Chondrocyte (in vitro differentiated cells): ENCODE results near the gene PCDHGB6. TPM values are rescaled to one million over a fixed set of nuclear protein-coding genes. Genes with fewer than 3 reads are reported as not detected.

Experiments used
- DNase-seq: peaks from one replicate; pipeline ENCODE4 v3.0.0; 2021; ENCODE audit warnings: mixed read lengths, low spot score
- H3K27ac Mint-ChIP-seq: one replicate; pipeline ENCODE4 v1.8.0; 2021; ENCODE audit warnings: mild to moderate bottlenecking, moderate library complexity, mixed read lengths; ENCODE audit not compliant: unreplicated experiment
- H3K27me3 Mint-ChIP-seq: 2 replicates; pipeline ENCODE4 v1.8.0; 2021; ENCODE audit warnings: low read depth, mixed read lengths
- H3K36me3 Mint-ChIP-seq: 2 replicates; pipeline ENCODE4 v1.8.0; 2021; ENCODE audit warnings: low read depth, mixed read lengths
- H3K4me1 Mint-ChIP-seq: 2 replicates; pipeline ENCODE4 v1.8.0; 2021; ENCODE audit warnings: low read depth, mild to moderate bottlenecking, mixed read lengths
- H3K4me3 Mint-ChIP-seq: one replicate; pipeline ENCODE4 v1.8.0; 2021; ENCODE audit warnings: mild to moderate bottlenecking, moderate library complexity, mixed read lengths; ENCODE audit not compliant: unreplicated experiment
- H3K9me3 Mint-ChIP-seq: 2 replicates; pipeline ENCODE4 v1.8.0; 2021; ENCODE audit warnings: low read depth, mixed read lengths
- total RNA-seq: library from RNA; stranded (reverse); gene quantifications from 3 replicates; pipeline ENCODE4 v1.2.1, GENCODE V29; 2021
- TF ChIP-seq, protein P1 (sequence below): fragments of 200-600 bp; sonication (generic); IDR thresholded peaks from 2 replicates; pipeline ENCODE4 v1.5.0; 2021; ENCODE audit warnings: antibody characterized with exemption, mild to moderate bottlenecking, moderate library complexity

Gene PCDHGB6
- total RNA-seq, 1 donor from 2014 or later, result 52.4 TPM

- Mint-ChIP-seq H3K27me3 (no peaks in the 10 kb centered on the region), H3K9me3 (peaks cover 67% of the 10 kb centered on the region), H3K4me3 (no peak within 1 kb of the TSS), H3K4me1 (no peaks in the 10 kb centered on the region), H3K36me3 (peaks cover 12% of the 10 kb centered on the region), H3K27ac (no peak within 1 kb of the TSS)
- no peak for DNase-seq
- TF ChIP-seq, protein P1, sequence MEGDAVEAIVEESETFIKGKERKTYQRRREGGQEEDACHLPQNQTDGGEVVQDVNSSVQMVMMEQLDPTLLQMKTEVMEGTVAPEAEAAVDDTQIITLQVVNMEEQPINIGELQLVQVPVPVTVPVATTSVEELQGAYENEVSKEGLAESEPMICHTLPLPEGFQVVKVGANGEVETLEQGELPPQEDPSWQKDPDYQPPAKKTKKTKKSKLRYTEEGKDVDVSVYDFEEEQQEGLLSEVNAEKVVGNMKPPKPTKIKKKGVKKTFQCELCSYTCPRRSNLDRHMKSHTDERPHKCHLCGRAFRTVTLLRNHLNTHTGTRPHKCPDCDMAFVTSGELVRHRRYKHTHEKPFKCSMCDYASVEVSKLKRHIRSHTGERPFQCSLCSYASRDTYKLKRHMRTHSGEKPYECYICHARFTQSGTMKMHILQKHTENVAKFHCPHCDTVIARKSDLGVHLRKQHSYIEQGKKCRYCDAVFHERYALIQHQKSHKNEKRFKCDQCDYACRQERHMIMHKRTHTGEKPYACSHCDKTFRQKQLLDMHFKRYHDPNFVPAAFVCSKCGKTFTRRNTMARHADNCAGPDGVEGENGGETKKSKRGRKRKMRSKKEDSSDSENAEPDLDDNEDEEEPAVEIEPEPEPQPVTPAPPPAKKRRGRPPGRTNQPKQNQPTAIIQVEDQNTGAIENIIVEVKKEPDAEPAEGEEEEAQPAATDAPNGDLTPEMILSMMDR, result no peak
Measured at GRCh38 chr5:141363952-141364660, 43.7 kb upstream of the PCDHGB6 start, which contains the start of gene PCDHGA5. Gene PCDHGA5, plus strand, starts transcription at chr5:141364162. Its CDS starts 169 bp downstream, at chr5:141364331.

DNA sequence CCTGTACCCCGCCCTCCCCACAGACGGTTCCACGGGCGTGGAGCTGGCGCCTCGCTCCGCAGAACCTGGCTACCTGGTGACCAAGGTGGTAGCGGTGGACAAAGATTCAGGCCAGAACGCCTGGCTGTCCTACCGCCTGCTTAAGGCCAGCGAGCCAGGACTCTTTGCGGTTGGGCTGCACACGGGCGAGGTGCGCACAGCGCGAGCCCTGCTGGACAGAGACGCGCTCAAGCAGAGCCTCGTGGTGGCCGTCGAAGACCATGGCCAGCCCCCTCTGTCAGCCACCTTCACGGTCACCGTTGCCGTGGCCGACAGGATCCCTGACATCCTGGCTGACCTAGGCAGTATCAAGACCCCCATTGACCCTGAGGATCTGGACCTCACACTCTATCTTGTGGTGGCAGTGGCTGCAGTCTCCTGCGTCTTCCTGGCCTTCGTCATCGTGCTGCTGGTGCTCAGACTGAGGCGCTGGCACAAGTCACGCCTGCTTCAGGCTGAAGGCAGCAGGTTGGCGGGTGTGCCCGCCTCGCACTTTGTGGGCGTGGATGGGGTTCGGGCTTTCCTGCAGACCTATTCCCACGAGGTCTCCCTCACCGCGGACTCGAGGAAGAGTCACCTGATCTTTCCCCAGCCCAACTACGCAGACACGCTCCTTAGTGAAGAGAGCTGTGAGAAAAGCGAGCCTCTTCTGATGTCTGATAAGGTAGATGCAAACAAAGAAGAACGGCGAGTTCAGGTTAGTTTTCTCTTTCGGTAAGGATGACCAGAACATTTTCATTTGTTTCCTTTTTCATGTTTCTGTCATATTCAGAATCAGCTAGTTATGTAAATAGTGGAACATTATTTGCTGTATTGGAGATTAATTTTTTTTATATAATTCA is 41.6 kb upstream of the PCDHGB6 start:
- Mint-ChIP-seq H3K9me3 (peaks cover 62% of the 10 kb centered on the region), H3K36me3 (peaks cover 8% of the 10 kb centered on the region), H3K4me1 (no peaks in the 10 kb centered on the region), H3K4me3 (no peak overlapping the region), H3K27me3 (no peaks in the 10 kb centered on the region), H3K27ac (no peak overlapping the region)
- DNase-seq, result no peak
- TF ChIP-seq, protein P1, result no peak

GRCh38 chr5:141369994-141370848 is 37.6 kb upstream of the PCDHGB6 start, which contains the start of gene PCDHGB3:
Gene PCDHGB3, plus strand, starts transcription at chr5:141370242. Its CDS starts 153 bp downstream, at chr5:141370395.
- TF ChIP-seq, protein P1, result no peak
- Mint-ChIP-seq H3K27ac (no peak within 1 kb of the TSS), H3K9me3 (peaks cover 53% of the 10 kb centered on the region), H3K4me1 (no peaks in the 10 kb centered on the region), H3K4me3 (no peak within 1 kb of the TSS), H3K27me3 (no peaks in the 10 kb centered on the region), H3K36me3 (peaks cover 10% of the 10 kb centered on the region)
- no peak for DNase-seq

GRCh38 chr5:141371572-141372475 is 36.0 kb upstream of the PCDHGB6 start:
- TF ChIP-seq, protein P1, result no peak
- Mint-ChIP-seq H3K27me3 (no peaks in the 10 kb centered on the region), H3K4me3 (no peak overlapping the region), H3K4me1 (no peaks in the 10 kb centered on the region), H3K9me3 (peaks cover 51% of the 10 kb centered on the region), H3K36me3 (peaks cover 11% of the 10 kb centered on the region), H3K27ac (no peak overlapping the region)
- no peak for DNase-seq
